CD14-positive monocyte (primary cell): ENCODE measurements around the gene DDX31. TPM values are rescaled to one million over a fixed set of nuclear protein-coding genes. Genes with fewer than 3 reads are reported as not detected.

Experiments
- DNase-seq, 3 donors: peaks; one replicate each; pipeline ENCODE4 v3.0.0-alpha.2; 2011 to 2022
- H2AFZ ChIP-seq: 2 replicates; pipeline ENCODE4 v1.6.0; 2012; ENCODE audit warnings: mild to moderate bottlenecking, low read depth, low read length, inconsistent platforms; ENCODE audit not compliant: insufficient read depth, poor library complexity, severe bottlenecking
- H3K27ac ChIP-seq, 2 donors: 1 replicate in 1 of 2; 2 replicates in 1 of 2; pipeline ENCODE4 v1.5.1; 2012 to 2013; ENCODE audit warnings: low read length in 2 of 2, control low read depth in 1 of 2, inconsistent platforms in 1 of 2, low read depth in 1 of 2, mild to moderate bottlenecking in 1 of 2
- H3K27me3 ChIP-seq, 2 donors: one replicate each; pipeline versions ENCODE4 v1.6.0 to v1.6.1; 2011 to 2013; ENCODE audit warnings: low read length in 2 of 2; ENCODE audit not compliant: control insufficient read depth in 2 of 2, insufficient read depth in 2 of 2
- H3K36me3 ChIP-seq, 2 donors: replicated peaks in 1 of 2; 1 replicate in 1 of 2; 2 replicates in 1 of 2; pipeline versions ENCODE4 v1.5.1 to v1.6.1; 2012 to 2013; ENCODE audit warnings: low read length in 2 of 2, control low read depth in 1 of 2, inconsistent platforms in 1 of 2, mild to moderate bottlenecking in 1 of 2; ENCODE audit not compliant: insufficient read depth in 2 of 2, control insufficient read depth in 1 of 2
- H3K4me1 ChIP-seq, 2 donors: 1 replicate in 1 of 2; 2 replicates in 1 of 2; pipeline versions ENCODE4 v1.5.1 to v1.6.1; 2012 to 2013; ENCODE audit warnings: low read length in 2 of 2, control low read depth in 1 of 2, inconsistent platforms in 1 of 2, mild to moderate bottlenecking in 1 of 2, moderate library complexity in 1 of 2; ENCODE audit not compliant: insufficient read depth in 2 of 2, control insufficient read depth in 1 of 2
- H3K4me2 ChIP-seq: replicated peaks from 2 replicates; pipeline ENCODE3; 2012; ENCODE audit warnings: low read length, moderate library complexity, mild to moderate bottlenecking; ENCODE audit not compliant: poor library complexity, severe bottlenecking; ENCODE audit errors: extremely low read depth
- H3K4me3 ChIP-seq, 3 experiments: fragments of 200-600 bp in 1 of 3; sonication (generic) in 1 of 3; replicated peaks in 1 of 3; 1 replicate in 2 of 3; 2 replicates in 1 of 3; pipeline ENCODE4 v1.5.1; 2011 to 2013; ENCODE audit warnings: low read length in 3 of 3, mild to moderate bottlenecking in 3 of 3, control low read depth in 2 of 3, low read depth in 2 of 3, inconsistent platforms in 1 of 3, moderate library complexity in 1 of 3
- H3K79me2 ChIP-seq: 2 replicates; pipeline ENCODE4 v1.6.0; 2012; ENCODE audit warnings: mild to moderate bottlenecking, control low read depth, inconsistent platforms, low read length, moderate library complexity; ENCODE audit not compliant: insufficient read depth
- H3K9ac ChIP-seq: 2 replicates; pipeline ENCODE4 v1.6.0; 2017; ENCODE audit warnings: low read length, mild to moderate bottlenecking; ENCODE audit not compliant: insufficient read depth, poor library complexity, severe bottlenecking
- H3K9me3 ChIP-seq, 2 donors: replicated peaks in 1 of 2; 1 replicate in 1 of 2; 2 replicates in 1 of 2; pipeline versions ENCODE4 v1.5.1 to v1.6.1; 2012 to 2013; ENCODE audit warnings: low read length in 2 of 2, control low read depth in 1 of 2; ENCODE audit not compliant: control insufficient read depth in 1 of 2, insufficient read depth in 1 of 2
- H4K20me1 ChIP-seq: 2 replicates; pipeline ENCODE4 v1.6.0; 2012; ENCODE audit warnings: mild to moderate bottlenecking, low read length, control low read depth, moderate library complexity; ENCODE audit not compliant: insufficient read depth
- H3K27ac Mint-ChIP-seq, 7 donors: one replicate each; pipeline ENCODE4 v1.8.0; 2020; ENCODE audit warnings: mild to moderate bottlenecking in 7 of 7, mixed read lengths in 7 of 7, moderate library complexity in 6 of 7, inconsistent platforms in 2 of 7
- H3K27me3 Mint-ChIP-seq, 3 donors: one replicate each; pipeline ENCODE4 v1.8.0; 2021 to 2022; ENCODE audit warnings: low read depth in 3 of 3, mild to moderate bottlenecking in 3 of 3, mixed read lengths in 3 of 3, moderate library complexity in 3 of 3, inconsistent platforms in 1 of 3
- H3K36me3 Mint-ChIP-seq, 2 donors: one replicate each; pipeline ENCODE4 v1.8.0; 2020; ENCODE audit warnings: mixed read lengths in 2 of 2, inconsistent platforms in 1 of 2, mild to moderate bottlenecking in 1 of 2
- H3K4me1 Mint-ChIP-seq: one replicate; pipeline ENCODE4 v1.8.0; 2020; ENCODE audit warnings: mild to moderate bottlenecking, mixed read lengths
- H3K4me3 Mint-ChIP-seq, 2 donors: one replicate each; pipeline ENCODE4 v1.8.0; 2020; ENCODE audit warnings: mild to moderate bottlenecking in 2 of 2, mixed read lengths in 2 of 2, moderate library complexity in 1 of 2
- H3K9me3 Mint-ChIP-seq, 7 donors: one replicate each; pipeline ENCODE4 v1.8.0; 2020 to 2022; ENCODE audit warnings: mixed read lengths in 7 of 7, mild to moderate bottlenecking in 6 of 7, moderate library complexity in 6 of 7, inconsistent platforms in 2 of 7
- WGBS: methylation state at CpG from one replicate; pipeline ENCODE4 v1.1.5; 2013; ENCODE audit warnings: missing lambda C conversion rate; ENCODE audit not compliant: insufficient coverage; 5-methylcytosine and 5-hydroxymethylcytosine counted together
- intact Hi-C, 2 donors: fragments of 100-400 bp; cut with micrococcal nuclease; formaldehyde crosslinking; loops; one replicate each; pipeline versions ENCODE4 v1.15.0 to v1.15.1; 2023
- polyA plus RNA-seq, 3 donors: library from polyadenylated mRNA; depleted of rRNA in 1 of 3; unstranded in 2 of 3; stranded (reverse) in 1 of 3; fragments of 300-500 nt in 2 of 3; fragments of >200 nt in 1 of 3; fragmentation: Illumina TruSeq in 2 of 3; gene quantifications; 1 replicate in 2 of 3; 2 replicates in 1 of 3; pipeline ENCODE4 v1.2.3, GENCODE V29; 2012 to 2021
- TF ChIP-seq, protein P1 (sequence below): fragments of 200-600 bp; IDR thresholded peaks from one replicate; pipeline ENCODE4 v1.8.0; 2022; ENCODE audit warnings: antibody characterized with exemption, mild to moderate bottlenecking

DDX31 gene
- polyA plus RNA-seq, 3 donors = 1.1 to 4.2 (median 1.5) TPM

DNA sequence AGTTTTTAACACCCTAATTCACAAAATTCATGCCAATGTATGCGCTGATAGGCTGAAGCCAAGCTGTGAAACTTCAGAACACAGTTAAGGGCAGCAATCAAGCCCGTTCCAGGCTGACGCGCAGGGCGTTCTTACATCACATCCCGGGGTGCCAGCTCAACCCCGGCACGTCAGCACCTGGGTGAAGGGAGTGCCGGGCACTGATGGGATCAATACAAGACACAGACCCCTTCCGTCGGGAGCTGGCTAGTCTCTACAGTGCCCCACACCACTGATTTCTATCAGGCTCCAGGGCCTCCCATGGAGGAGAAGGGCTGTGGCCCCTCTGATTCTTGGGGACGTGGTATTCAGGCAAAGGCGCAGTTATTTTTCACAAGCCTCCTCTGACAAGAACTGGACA is 75.4 kb downstream of the DDX31 start:
- 94% methylated on average over 12 of the region's 13 CpGs for WGBS
- H3K4me1 Mint-ChIP-seq = peaks cover 22% of the 10 kb centered on the region
- H3K27ac Mint-ChIP-seq = no peak overlapping the region

DNA sequence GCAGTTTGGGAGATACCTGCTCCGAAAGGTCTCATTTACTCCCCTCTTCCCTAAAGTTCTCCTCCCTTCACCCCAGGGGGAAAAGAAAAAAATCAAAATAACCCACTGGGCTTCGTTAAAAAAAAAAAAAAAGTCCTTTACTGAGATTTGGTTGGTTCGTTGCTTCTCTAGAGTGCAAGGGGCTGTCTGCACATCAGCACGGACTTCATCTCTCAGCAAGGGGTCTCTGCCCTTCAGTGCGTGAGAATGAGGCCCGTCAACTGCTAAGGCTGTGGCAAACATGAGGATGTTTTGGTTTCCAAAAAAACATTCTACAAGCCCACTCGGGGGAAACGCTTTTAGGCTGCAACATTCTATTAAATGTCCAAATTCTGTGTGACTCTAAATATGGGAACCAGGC is 77.3 kb downstream of the DDX31 start:
- no peak overlapping the region for H2AFZ ChIP-seq
- Mint-ChIP-seq H3K4me3 (no peak overlapping the region), H3K4me1 (peaks cover 16% of the 10 kb centered on the region), H3K36me3 (peaks cover 19 to 27% of the 10 kb centered on the region in 2 donors), H3K27ac (no peak overlapping the region), H3K9me3 (peaks cover 0 to 11% (median 2%) of the 10 kb centered on the region in 7 donors), H3K27me3 (peaks cover 39 to 50% (median 45%) of the 10 kb centered on the region in 3 donors)
- intact Hi-C loops = no loop called here
- H3K4me1 ChIP-seq = peaks cover 13 to 15% of the 10 kb centered on the region in 2 donors
- H3K9ac ChIP-seq = no peak overlapping the region
- 50% methylated on average over 1 of the region's 8 CpGs for WGBS
- no peak overlapping the region for H3K27ac ChIP-seq
- H3K36me3 ChIP-seq = peaks cover 0 to 8% of the 10 kb centered on the region in 2 donors
- H4K20me1 ChIP-seq = no peaks in the 10 kb centered on the region
- TF ChIP-seq, protein P1, sequence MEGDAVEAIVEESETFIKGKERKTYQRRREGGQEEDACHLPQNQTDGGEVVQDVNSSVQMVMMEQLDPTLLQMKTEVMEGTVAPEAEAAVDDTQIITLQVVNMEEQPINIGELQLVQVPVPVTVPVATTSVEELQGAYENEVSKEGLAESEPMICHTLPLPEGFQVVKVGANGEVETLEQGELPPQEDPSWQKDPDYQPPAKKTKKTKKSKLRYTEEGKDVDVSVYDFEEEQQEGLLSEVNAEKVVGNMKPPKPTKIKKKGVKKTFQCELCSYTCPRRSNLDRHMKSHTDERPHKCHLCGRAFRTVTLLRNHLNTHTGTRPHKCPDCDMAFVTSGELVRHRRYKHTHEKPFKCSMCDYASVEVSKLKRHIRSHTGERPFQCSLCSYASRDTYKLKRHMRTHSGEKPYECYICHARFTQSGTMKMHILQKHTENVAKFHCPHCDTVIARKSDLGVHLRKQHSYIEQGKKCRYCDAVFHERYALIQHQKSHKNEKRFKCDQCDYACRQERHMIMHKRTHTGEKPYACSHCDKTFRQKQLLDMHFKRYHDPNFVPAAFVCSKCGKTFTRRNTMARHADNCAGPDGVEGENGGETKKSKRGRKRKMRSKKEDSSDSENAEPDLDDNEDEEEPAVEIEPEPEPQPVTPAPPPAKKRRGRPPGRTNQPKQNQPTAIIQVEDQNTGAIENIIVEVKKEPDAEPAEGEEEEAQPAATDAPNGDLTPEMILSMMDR = no peak
- peaks cover 39 to 47% of the 10 kb centered on the region in 2 donors for H3K27me3 ChIP-seq
- H3K4me2 ChIP-seq = no peak overlapping the region
- DNase-seq = no peak
- H3K4me3 ChIP-seq = no peak overlapping the region
- H3K79me2 ChIP-seq = no peaks in the 10 kb centered on the region
- peaks cover 0 to 8% of the 10 kb centered on the region in 2 donors for H3K9me3 ChIP-seq

More for the DNA sequence above, 75.4 kb downstream of the DDX31 start:
- intact Hi-C loops = no loop called here
- no peak overlapping the region for H3K9ac ChIP-seq
- TF ChIP-seq, protein P1 = no peak
- no peak overlapping the region for H3K4me2 ChIP-seq
- H3K36me3 ChIP-seq = peaks cover 0 to 8% of the 10 kb centered on the region in 2 donors
- H3K27ac ChIP-seq = no peak overlapping the region
- no peak overlapping the region for H3K4me3 ChIP-seq
- peaks cover 14 to 16% of the 10 kb centered on the region in 2 donors for H3K4me1 ChIP-seq
- H2AFZ ChIP-seq = no peak overlapping the region
- no peak for DNase-seq
- no peaks in the 10 kb centered on the region for H4K20me1 ChIP-seq
- peaks cover 23 to 29% of the 10 kb centered on the region in 2 donors for H3K27me3 ChIP-seq
- H3K4me3 Mint-ChIP-seq = no peak overlapping the region
- H3K27me3 Mint-ChIP-seq = peaks cover 23 to 30% (median 27%) of the 10 kb centered on the region in 3 donors
- H3K9me3 Mint-ChIP-seq = peaks cover 0 to 6% (median 0%) of the 10 kb centered on the region in 7 donors
- no peaks in the 10 kb centered on the region for H3K9me3 ChIP-seq
- H3K79me2 ChIP-seq = no peaks in the 10 kb centered on the region
- H3K36me3 Mint-ChIP-seq = peaks cover 19 to 32% of the 10 kb centered on the region in 2 donors
